Left lung (tissue), 10 donors: ENCODE data around the gene CAMTA1. TPM values are rescaled to one million over a fixed set of nuclear protein-coding genes. Genes with fewer than 3 reads are reported as not detected.
"Not testable (repeated sequence)": the region's sequence is repeated elsewhere in the genome, so short reads cannot be mapped to it uniquely, and the experiment has no call there.

Experiments
- ATAC-seq: fragments of 200-7000 bp; cut with Tn5 transposase; one replicate; pipeline ENCODE4 v1.9.1; 2020; ENCODE audit warnings: moderate library complexity
- DNase-seq, 4 donors: peaks; one replicate each; pipeline ENCODE4 v3.0.0-alpha.2; 2013 to 2020
- H3K27ac ChIP-seq, 2 donors: fragments of 200-600 bp; sonication (generic) in 1 of 2; one replicate each; pipeline versions ENCODE4 v1.5.0 to v1.8.0; 2020 to 2021
- H3K27me3 ChIP-seq, 2 donors: fragments of 200-600 bp; sonication (generic) in 1 of 2; one replicate each; pipeline versions ENCODE4 v1.5.0 to v1.8.0; 2020 to 2021
- H3K36me3 ChIP-seq, 2 donors: fragments of 200-600 bp; sonication (generic) in 1 of 2; one replicate each; pipeline versions ENCODE4 v1.5.0 to v1.8.0; 2020 to 2021
- H3K4me1 ChIP-seq, 2 donors: fragments of 200-600 bp; one replicate each; pipeline ENCODE4 v1.8.0; 2021
- H3K4me3 ChIP-seq, 2 donors: fragments of 200-600 bp; sonication (generic) in 1 of 2; one replicate each; pipeline versions ENCODE4 v1.5.0 to v1.8.0; 2020 to 2021; ENCODE audit warnings: mild to moderate bottlenecking in 1 of 2
- H3K9me3 ChIP-seq, 2 donors: fragments of 200-600 bp; sonication (generic) in 1 of 2; one replicate each; pipeline versions ENCODE4 v1.5.0 to v1.8.0; 2020 to 2021
- intact Hi-C, 2 donors: fragments of 100-400 bp; cut with DNase I; formaldehyde crosslinking; loops; one replicate each; pipeline versions ENCODE4 v1.11.2 to v1.14.2; 2022
- polyA plus RNA-seq, 6 donors: library from polyadenylated mRNA; unstranded; fragments of 120-200 nt; gene quantifications; one replicate each; pipeline ENCODE4 v1.2.1, GENCODE V29; 2013; ENCODE audit not compliant: insufficient read length in 6 of 6
- total RNA-seq, 2 donors: library from RNA; stranded (reverse); fragmentation: NEBNext Ultra II Directional; extraction: Animal tissue kit (Norgen Biotek cat#: 25700); gene quantifications; one replicate each; pipeline ENCODE4 v1.2.1, GENCODE V29; 2021
- TF ChIP-seq, protein P1 (sequence below), 2 donors: fragments of 200-600 bp; sonication (generic) in 1 of 2; IDR thresholded peaks; one replicate each; pipeline versions ENCODE4 v1.5.0 to v1.8.0; 2021; ENCODE audit warnings: antibody characterized with exemption in 2 of 2
- donor health status: DM: no; HTN: yes; CAD: no.
- donor health status: DM: no; HTN: no; CAD: no.

Gene CAMTA1
- total and polyA plus RNA-seq, 8 donors = 42.7 to 69.1 (median 49.4) TPM

DNA sequence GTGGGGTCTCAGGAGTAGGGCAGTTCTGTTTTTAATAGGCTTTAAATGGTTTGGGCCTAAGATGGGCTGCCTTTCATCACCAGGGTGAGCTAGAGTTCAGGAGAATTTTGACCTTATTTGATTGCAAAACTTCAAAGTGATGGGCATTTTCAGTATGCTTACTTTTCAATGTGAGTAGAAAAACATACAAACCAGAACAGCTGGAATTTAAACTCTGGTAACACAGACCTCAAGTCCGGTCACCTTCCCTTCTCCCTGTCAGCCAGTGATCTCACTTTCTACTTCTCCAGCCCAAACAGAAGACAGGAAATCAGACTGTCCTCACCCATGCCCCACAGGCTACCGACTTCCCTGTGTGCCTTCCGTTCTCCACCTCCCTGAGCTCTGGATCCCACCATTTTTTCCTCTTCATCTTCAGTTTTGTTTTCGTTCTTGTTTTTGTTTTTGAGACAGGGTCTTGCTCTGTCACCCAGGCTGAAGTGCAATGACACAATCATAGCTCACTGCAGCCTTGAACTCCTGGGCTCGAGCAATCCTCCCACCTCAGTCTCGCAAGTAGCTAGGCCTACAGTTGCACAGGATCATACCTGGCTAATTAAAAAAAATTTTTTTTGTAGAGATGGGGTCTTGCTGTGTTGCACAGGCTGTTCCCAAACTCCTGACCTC is 374.0 kb downstream of the CAMTA1 start:
- DNase-seq = no peak
- intact Hi-C loops = no loop called here

DNA sequence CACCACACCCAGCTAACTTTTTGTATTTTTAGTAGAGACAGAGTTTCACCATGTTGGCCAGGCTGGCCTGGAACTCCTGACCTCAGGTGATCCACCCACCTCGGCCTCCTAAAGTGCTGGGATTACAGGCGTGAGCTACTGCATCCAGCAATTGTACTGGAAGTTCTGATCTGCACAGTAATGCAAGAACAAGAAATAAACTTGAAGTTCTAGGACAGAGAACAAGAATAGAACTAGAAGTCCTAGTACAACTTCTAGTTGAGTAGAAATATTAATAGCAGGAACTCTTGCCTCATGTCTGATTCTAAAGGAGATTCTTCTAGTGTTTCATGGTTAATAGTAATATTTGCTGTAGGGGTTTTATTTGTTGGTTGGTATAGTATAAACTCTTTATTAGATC is 383.3 kb downstream of the CAMTA1 start:
- DNase-seq, intact Hi-C loops, ATAC-seq: not testable (repeated sequence)

More for the DNA sequence above, 374.0 kb downstream of the CAMTA1 start:
- Histone ChIP-seq H3K36me3 (no peaks in the 10 kb centered on the region), H3K9me3 (no peaks in the 10 kb centered on the region), H3K27ac (no peak overlapping the region), H3K4me1 (no peaks in the 10 kb centered on the region), H3K27me3 (no peaks in the 10 kb centered on the region), H3K4me3 (no peak overlapping the region)
- TF ChIP-seq, protein P1, sequence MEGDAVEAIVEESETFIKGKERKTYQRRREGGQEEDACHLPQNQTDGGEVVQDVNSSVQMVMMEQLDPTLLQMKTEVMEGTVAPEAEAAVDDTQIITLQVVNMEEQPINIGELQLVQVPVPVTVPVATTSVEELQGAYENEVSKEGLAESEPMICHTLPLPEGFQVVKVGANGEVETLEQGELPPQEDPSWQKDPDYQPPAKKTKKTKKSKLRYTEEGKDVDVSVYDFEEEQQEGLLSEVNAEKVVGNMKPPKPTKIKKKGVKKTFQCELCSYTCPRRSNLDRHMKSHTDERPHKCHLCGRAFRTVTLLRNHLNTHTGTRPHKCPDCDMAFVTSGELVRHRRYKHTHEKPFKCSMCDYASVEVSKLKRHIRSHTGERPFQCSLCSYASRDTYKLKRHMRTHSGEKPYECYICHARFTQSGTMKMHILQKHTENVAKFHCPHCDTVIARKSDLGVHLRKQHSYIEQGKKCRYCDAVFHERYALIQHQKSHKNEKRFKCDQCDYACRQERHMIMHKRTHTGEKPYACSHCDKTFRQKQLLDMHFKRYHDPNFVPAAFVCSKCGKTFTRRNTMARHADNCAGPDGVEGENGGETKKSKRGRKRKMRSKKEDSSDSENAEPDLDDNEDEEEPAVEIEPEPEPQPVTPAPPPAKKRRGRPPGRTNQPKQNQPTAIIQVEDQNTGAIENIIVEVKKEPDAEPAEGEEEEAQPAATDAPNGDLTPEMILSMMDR (IDR thresholded peaks at IDR 0.05) = no peak
- no peak for ATAC-seq

DNA sequence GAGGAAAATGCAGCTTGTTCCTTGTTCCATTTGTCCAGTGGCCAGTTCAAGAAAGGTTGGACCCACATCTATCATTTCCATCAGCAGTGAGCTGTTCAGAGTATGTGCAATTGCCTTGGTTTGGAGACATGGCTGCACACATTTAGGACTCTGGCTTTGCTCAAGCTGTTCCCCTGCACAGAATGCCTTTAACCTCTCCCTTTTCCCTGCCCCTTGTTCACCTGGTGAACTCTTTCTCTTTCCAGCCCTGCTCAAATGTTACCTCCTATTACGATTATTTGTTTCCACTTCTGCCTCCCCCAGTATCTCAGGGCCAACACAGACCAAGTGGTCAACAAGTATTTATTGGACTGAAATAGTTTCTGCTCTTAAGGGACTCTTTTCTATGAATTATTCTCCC is 385.9 kb downstream of the CAMTA1 start:
- Histone ChIP-seq H3K9me3 (no peaks in the 10 kb centered on the region), H3K4me3 (no peak overlapping the region), H3K36me3 (no peaks in the 10 kb centered on the region), H3K4me1 (no peaks in the 10 kb centered on the region), H3K27me3 (peaks cover 0 to 17% of the 10 kb centered on the region in 2 donors), H3K27ac (no peak overlapping the region)
- DNase-seq (no peak), ATAC-seq (no peak)
- intact Hi-C loops = no loop called here
- TF ChIP-seq, protein P1 (IDR thresholded peaks at IDR 0.05) = no peak

More for the DNA sequence above, 383.3 kb downstream of the CAMTA1 start:
- H3K4me1 ChIP-seq, H3K4me3 ChIP-seq, H3K36me3 ChIP-seq, H3K9me3 ChIP-seq, H3K27ac ChIP-seq: not testable (repeated sequence)
- H3K27me3 ChIP-seq = peaks cover 0 to 12% of the 10 kb centered on the region in 2 donors

DNA sequence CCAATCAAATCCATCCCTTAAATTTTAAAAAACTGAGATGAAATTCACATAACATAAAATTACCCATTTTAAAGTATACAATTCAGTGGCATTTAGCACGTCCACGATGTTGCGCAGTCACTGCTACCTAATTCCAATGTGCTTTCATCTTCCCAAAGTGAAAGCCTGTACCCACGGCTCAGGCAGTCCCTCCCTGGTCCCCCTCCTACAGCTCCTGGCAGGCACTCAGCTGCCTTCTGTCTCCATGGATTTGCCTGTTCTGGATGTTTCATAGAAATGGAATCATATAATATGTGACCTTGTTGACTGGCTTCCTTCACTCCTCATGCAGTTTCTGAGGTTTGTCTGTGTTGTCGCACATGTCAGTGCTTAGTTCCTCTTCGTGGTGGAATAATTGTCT is 386.3 kb downstream of the CAMTA1 start:
- TF ChIP-seq, protein P1 (IDR thresholded peaks at IDR 0.05) = no peak
- Histone ChIP-seq H3K9me3 (no peaks in the 10 kb centered on the region), H3K27me3 (peaks cover 0 to 17% of the 10 kb centered on the region in 2 donors), H3K4me1 (no peaks in the 10 kb centered on the region), H3K36me3 (no peaks in the 10 kb centered on the region), H3K4me3 (no peak overlapping the region), H3K27ac (no peak overlapping the region)
- intact Hi-C loops = no loop called here
- ATAC-seq (no peak), DNase-seq (no peak)

DNA sequence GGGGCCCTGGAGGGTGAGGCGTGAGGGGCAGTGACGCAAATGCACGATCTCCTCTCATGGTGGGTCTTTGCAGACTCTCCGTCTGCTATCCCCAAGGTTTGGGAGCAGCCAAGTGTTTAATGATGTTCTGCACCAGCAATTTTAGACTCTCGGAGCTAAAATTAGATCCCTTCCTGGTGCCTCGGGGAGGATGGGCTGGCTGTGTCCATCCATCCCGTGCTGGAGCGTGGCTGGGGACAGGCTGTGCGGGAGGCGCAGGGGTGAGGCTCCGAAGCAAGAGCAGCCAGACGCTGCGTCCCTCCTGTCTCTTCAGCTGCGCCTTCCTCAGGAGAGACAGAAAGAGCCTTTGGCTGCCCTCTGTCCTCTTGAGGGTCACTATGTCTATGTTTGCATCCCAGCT is 387.6 kb downstream of the CAMTA1 start:
- H3K9me3 ChIP-seq = no peaks in the 10 kb centered on the region
- no peak for ATAC-seq
- no peaks in the 10 kb centered on the region for H3K36me3 ChIP-seq
- H3K27me3 ChIP-seq = peaks cover 0 to 20% of the 10 kb centered on the region in 2 donors
- intact Hi-C loops = no loop called here
- TF ChIP-seq, protein P1 (IDR thresholded peaks at IDR 0.05) = no peak
- no peak for DNase-seq
- no peaks in the 10 kb centered on the region for H3K4me1 ChIP-seq
- H3K27ac ChIP-seq = no peak overlapping the region
- H3K4me3 ChIP-seq = no peak overlapping the region

DNA sequence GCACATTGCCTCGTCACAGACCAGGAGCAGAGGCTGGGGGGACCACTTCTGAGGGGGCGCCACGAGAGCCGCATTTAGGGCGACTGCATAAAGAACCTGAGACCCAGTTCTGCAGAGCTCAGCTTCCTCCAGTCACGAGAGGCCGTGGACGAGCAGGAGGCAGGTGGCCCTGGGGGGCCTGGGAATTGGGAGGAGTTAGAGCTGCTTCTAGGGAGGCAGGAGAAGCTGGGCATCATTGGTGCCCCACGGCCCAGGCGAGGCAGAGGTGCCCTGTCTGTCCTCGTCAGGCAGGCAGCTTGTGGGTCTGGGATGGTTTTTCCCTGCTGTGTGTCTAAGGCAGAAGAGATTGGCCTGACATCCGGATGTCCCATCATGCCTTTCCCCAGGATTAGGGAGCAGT is 389.3 kb downstream of the CAMTA1 start:
- Histone ChIP-seq H3K4me3 (no peak overlapping the region), H3K4me1 (no peaks in the 10 kb centered on the region), H3K9me3 (no peaks in the 10 kb centered on the region), H3K36me3 (no peaks in the 10 kb centered on the region), H3K27ac (no peak overlapping the region), H3K27me3 (peaks cover 0 to 21% of the 10 kb centered on the region in 2 donors)
- no peak for ATAC-seq
- TF ChIP-seq, protein P1 (IDR thresholded peaks at IDR 0.05) = no peak
- intact Hi-C loops = no loop called here
- no peak for DNase-seq
